Tibial artery (tissue), 4 donors: ENCODE results near the gene ADGRG6.

Experiments used
- DNase-seq, 2 donors: peaks; one replicate each; pipeline ENCODE4 v3.0.0-alpha.2; 2019
- H3K27ac ChIP-seq, 2 donors: fragments of 200-600 bp; sonication (generic) in 1 of 2; 1 replicate in 1 of 2; 2 replicates in 1 of 2; pipeline ENCODE4 v1.5.1; 2018 to 2019; ENCODE audit warnings: mild to moderate bottlenecking in 1 of 2
- H3K27me3 ChIP-seq, 2 donors: fragments of 200-600 bp; sonication (generic) in 1 of 2; one replicate each; pipeline versions ENCODE4 v1.5.1 to v1.6.0; 2016 to 2019
- H3K36me3 ChIP-seq, 3 donors: fragments of 200-600 bp; sonication (generic) in 2 of 3; one replicate each; pipeline ENCODE4 v1.5.1; 2016 to 2019; ENCODE audit warnings: mild to moderate bottlenecking in 2 of 3
- H3K4me1 ChIP-seq, 4 donors: fragments of 200-600 bp; sonication (generic) in 2 of 4; 1 replicate in 3 of 4; 2 replicates in 1 of 4; pipeline ENCODE4 v1.5.1; 2016 to 2019
- H3K4me3 ChIP-seq, 2 donors: fragments of 200-600 bp; sonication (generic) in 1 of 2; 1 replicate in 1 of 2; 2 replicates in 1 of 2; pipeline ENCODE4 v1.5.1; 2018 to 2019; ENCODE audit warnings: mild to moderate bottlenecking in 2 of 2
- H3K9me3 ChIP-seq, 3 donors: fragments of 200-600 bp; sonication (generic) in 1 of 3; one replicate each; pipeline ENCODE4 v1.5.1; 2016 to 2019
- CTCF ChIP-seq, 2 experiments: fragments of 200-600 bp in 1 of 2; fragments of 450-650 bp in 1 of 2; IDR thresholded peaks; one replicate each; pipeline ENCODE4 v1.5.1; 2017 to 2019; ENCODE audit warnings: antibody characterized with exemption in 2 of 2, mild to moderate bottlenecking in 1 of 2, moderate library complexity in 1 of 2
- intact Hi-C: fragments of 100-400 bp; cut with DNase I; formaldehyde crosslinking; loops from one replicate; pipeline ENCODE4 v1.15.0; 2023; ENCODE audit warnings: low total_unique reads

Gene ADGRG6

GRCh38 chr6:142459271-142459670, 157.5 kb downstream of the ADGRG6 start:
- Histone ChIP-seq H3K4me1 (no peaks in the 10 kb centered on the region), H3K36me3 (no peaks in the 10 kb centered on the region), H3K9me3 (no peaks in the 10 kb centered on the region), H3K27ac (no peak overlapping the region), H3K4me3 (no peak overlapping the region), H3K27me3 (no peaks in the 10 kb centered on the region)
- no peak for DNase-seq
- intact Hi-C loops, result no loop called here
- TF ChIP-seq CTCF (IDR thresholded peaks at IDR 0.05), result no peak

DNA sequence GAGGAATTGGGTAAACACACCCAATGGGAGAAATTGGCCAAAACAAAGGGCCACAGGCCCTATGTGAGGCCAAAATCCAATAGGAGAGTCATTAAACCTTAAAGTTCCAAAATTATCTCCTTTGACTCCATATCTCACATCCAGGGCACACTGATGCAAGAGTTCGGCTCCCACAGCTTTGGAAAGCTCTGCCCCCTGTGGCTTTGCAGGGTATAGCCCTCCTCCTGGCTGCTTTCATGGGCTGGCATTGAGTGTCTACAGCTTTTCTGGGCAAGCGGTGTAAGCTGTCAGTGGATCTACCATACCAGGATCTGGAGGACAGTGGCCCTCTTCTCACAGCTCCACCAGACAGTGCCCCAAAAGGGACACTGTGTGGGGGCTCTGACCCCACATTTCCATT, 160.5 kb downstream of the ADGRG6 start:
- Histone ChIP-seq H3K27ac (no peak overlapping the region), H3K27me3 (no peaks in the 10 kb centered on the region), H3K36me3 (no peaks in the 10 kb centered on the region), H3K4me1 (no peaks in the 10 kb centered on the region), H3K9me3 (no peaks in the 10 kb centered on the region), H3K4me3 (no peak overlapping the region)
- TF ChIP-seq CTCF (IDR thresholded peaks at IDR 0.05), result no peak
- intact Hi-C loops, result no loop called here
- DNase-seq, result no peak

GRCh38 chr6:142463988-142464387, 162.2 kb downstream of the ADGRG6 start:
- H3K27ac ChIP-seq, result no peak overlapping the region

GRCh38 chr6:142469220-142469619, 167.4 kb downstream of the ADGRG6 start:
- Histone ChIP-seq H3K9me3 (peaks cover 0 to 7% (median 0%) of the 10 kb centered on the region in 3 donors), H3K27ac (no peak overlapping the region), H3K27me3 (no peaks in the 10 kb centered on the region), H3K4me3 (no peak overlapping the region), H3K4me1 (no peaks in the 10 kb centered on the region), H3K36me3 (no peaks in the 10 kb centered on the region)
- intact Hi-C loops, result no loop called here
- TF ChIP-seq CTCF (IDR thresholded peaks at IDR 0.05), result no peak
- no peak for DNase-seq

More at GRCh38 chr6:142463988-142464387, 162.2 kb downstream of the ADGRG6 start:
- Histone ChIP-seq H3K4me1 (no peaks in the 10 kb centered on the region), H3K4me3 (no peak overlapping the region), H3K27me3 (no peaks in the 10 kb centered on the region), H3K36me3 (no peaks in the 10 kb centered on the region), H3K9me3 (peaks cover 0 to 6% (median 0%) of the 10 kb centered on the region in 3 donors)
- TF ChIP-seq CTCF (IDR thresholded peaks at IDR 0.05), result no peak
- intact Hi-C loops, result no loop called here
- no peak for DNase-seq

DNA sequence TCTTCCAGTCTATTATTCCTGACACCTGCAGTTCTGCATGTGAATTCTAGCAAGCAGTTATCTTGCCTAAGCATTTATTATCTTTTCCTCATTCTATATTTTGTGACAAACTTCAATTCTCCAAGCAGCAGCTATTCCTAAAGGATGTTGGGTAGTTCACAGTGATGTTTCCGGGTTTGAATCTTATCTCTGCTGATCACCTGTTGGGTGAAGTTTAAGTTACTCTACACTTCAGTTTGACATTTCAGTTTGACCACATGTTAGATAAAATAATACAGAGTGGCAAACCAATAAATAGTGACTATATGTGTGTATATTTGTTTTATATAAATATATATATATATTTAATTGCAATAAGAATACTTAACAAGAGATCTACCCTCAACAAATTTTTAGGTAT, 168.6 kb downstream of the ADGRG6 start:
- Histone ChIP-seq H3K27ac (no peak overlapping the region), H3K36me3 (no peaks in the 10 kb centered on the region), H3K4me1 (no peaks in the 10 kb centered on the region), H3K27me3 (no peaks in the 10 kb centered on the region), H3K4me3 (no peak overlapping the region), H3K9me3 (peaks cover 0 to 7% (median 0%) of the 10 kb centered on the region in 3 donors)
- intact Hi-C loops, result no loop called here
- DNase-seq, result no peak
- no peak for TF ChIP-seq CTCF (IDR thresholded peaks at IDR 0.05)
